Common myeloid progenitor, CD34-positive (primary cell): Measurements from ENCODE around the gene UQCRH.
"Not testable (repeated sequence)": the region's sequence is repeated elsewhere in the genome, so short reads cannot be mapped to it uniquely, and the experiment has no call there.

Experiments used
- CTCF ChIA-PET: fragments of 350-600 bp; sonication (Branson Sonifier 250); formaldehyde crosslinking; loops from one replicate; lab custom pipeline; 2021; ENCODE audit warnings: antibody characterized with exemption; lab: Charles Lee
- POLR2A ChIA-PET: fragments of 350-600 bp; sonication (Branson Sonifier 250); formaldehyde crosslinking; loops from one replicate; lab custom pipeline; 2021; ENCODE audit warnings: antibody characterized with exemption; lab: Charles Lee
- DNase-seq, 3 donors: peaks; one replicate each; pipeline versions ENCODE4 v3.0.0 to v3.0.0-alpha.2; 2013
- H3K27ac ChIP-seq, 2 experiments: 1 replicate in 1 of 2; 2 replicates in 1 of 2; pipeline ENCODE4 v1.7.0; 2013; ENCODE audit warnings: inconsistent platforms in 2 of 2, low read length in 2 of 2, mild to moderate bottlenecking in 2 of 2, low read depth in 1 of 2, moderate library complexity in 1 of 2; ENCODE audit not compliant: severe bottlenecking in 2 of 2, insufficient read depth in 1 of 2, poor library complexity in 1 of 2
- H3K27me3 ChIP-seq, 5 experiments: replicated peaks in 2 of 5; 1 replicate in 3 of 5; 2 replicates in 2 of 5; pipeline versions ENCODE4 v1.6.1 to v1.7.0; 2013; ENCODE audit warnings: low read length in 4 of 5, mild to moderate bottlenecking in 2 of 5, moderate library complexity in 2 of 5, inconsistent platforms in 1 of 5; ENCODE audit not compliant: insufficient read depth in 5 of 5, control insufficient read depth in 4 of 5
- H3K36me3 ChIP-seq, 4 experiments: 1 replicate in 2 of 4; 2 replicates in 2 of 4; pipeline versions ENCODE4 v1.6.1 to v1.7.0; 2013; ENCODE audit warnings: low read length in 3 of 4, control low read depth in 1 of 4, mild to moderate bottlenecking in 1 of 4; ENCODE audit not compliant: control insufficient read depth in 4 of 4, insufficient read depth in 4 of 4
- H3K4me1 ChIP-seq, 4 experiments: 1 replicate in 3 of 4; 2 replicates in 1 of 4; pipeline versions ENCODE4 v1.6.1 to v1.7.1; 2013; ENCODE audit warnings: low read length in 3 of 4, mild to moderate bottlenecking in 3 of 4, control low read depth in 1 of 4, inconsistent platforms in 1 of 4, moderate library complexity in 1 of 4; ENCODE audit not compliant: control insufficient read depth in 4 of 4, insufficient read depth in 4 of 4; ENCODE audit errors: control extremely low read depth in 1 of 4
- H3K4me3 ChIP-seq, 7 experiments: 1 replicate in 4 of 7; 2 replicates in 3 of 7; pipeline versions ENCODE4 v1.5.1 to v1.7.0; 2013; ENCODE audit warnings: mild to moderate bottlenecking in 7 of 7, low read length in 6 of 7, moderate library complexity in 6 of 7, inconsistent platforms in 2 of 7, low read depth in 2 of 7, control low read depth in 1 of 7; ENCODE audit not compliant: insufficient read depth in 4 of 7, control insufficient read depth in 1 of 7; ENCODE audit errors: extremely low read depth in 1 of 7
- H3K9me3 ChIP-seq, 5 experiments: 1 replicate in 4 of 5; 2 replicates in 1 of 5; pipeline versions ENCODE4 v1.6.1 to v1.7.1; 2013; ENCODE audit warnings: low read length in 4 of 5, mild to moderate bottlenecking in 2 of 5, inconsistent platforms in 1 of 5, low read depth in 1 of 5, moderate library complexity in 1 of 5; ENCODE audit not compliant: control insufficient read depth in 4 of 5, insufficient read depth in 2 of 5; ENCODE audit errors: control extremely low read depth in 1 of 5
- WGBS: methylation state at CpG from one replicate; pipeline ENCODE4 v1.1.5; 2013; ENCODE audit not compliant: insufficient coverage; 5-methylcytosine and 5-hydroxymethylcytosine counted together

Gene UQCRH

GRCh38 chr1:46344481-46344880 lies 41.0 kb downstream of the UQCRH start:
- H3K4me1 ChIP-seq, result peaks cover 3 to 18% (median 14%) of the 10 kb centered on the region in 4 experiments
- no peak overlapping the region for H3K27ac ChIP-seq
- DNase-seq, result no peak
- H3K9me3 ChIP-seq, result no peaks in the 10 kb centered on the region
- H3K36me3 ChIP-seq, result peaks cover 7 to 55% (median 43%) of the 10 kb centered on the region in 4 experiments
- no peak overlapping the region for H3K4me3 ChIP-seq
- ChIA-PET CTCF (interaction anchor here (0.7 to 9.9 kb wide), 5 partner anchors 11 to 100 kb away, joined by 3 to 79 read pairs (median 5); partner anchors contain the start of gene RAD54L), POLR2A (no interaction called here)
- 92% methylated on average over 3 of the region's 3 CpGs for WGBS
- H3K27me3 ChIP-seq, result no peaks in the 10 kb centered on the region

- ChIA-PET POLR2A (no interaction called here), CTCF (interaction anchor here (1.5 to 9.9 kb wide), 2 partner anchors 11 to 101 kb away, joined by 6 to 79 read pairs; no protein-coding TSS in a partner anchor)
- H3K27me3 ChIP-seq, result no peaks in the 10 kb centered on the region
- DNase-seq, result no peak
- peaks cover under 1 to 13% (median 10%) of the 10 kb centered on the region in 4 experiments for H3K4me1 ChIP-seq
- no peaks in the 10 kb centered on the region for H3K9me3 ChIP-seq
- H3K36me3 ChIP-seq, result peaks cover 9 to 63% (median 49%) of the 10 kb centered on the region in 4 experiments
- H3K27ac ChIP-seq, result no peak overlapping the region
- no peak overlapping the region for H3K4me3 ChIP-seq
Observed at GRCh38 chr1:46345281-46345680, 41.8 kb downstream of the UQCRH start.

GRCh38 chr1:46352363-46352762 lies 48.9 kb downstream of the UQCRH start:
- H3K4me1 ChIP-seq, result no peaks in the 10 kb centered on the region
- CTCF ChIA-PET, result interaction anchor here (1.0 to 1.3 kb wide), 2 partner anchors 18 to 24 kb away, joined by 3 read pairs; no protein-coding TSS in a partner anchor
- no peak overlapping the region for H3K4me3 ChIP-seq
- H3K36me3 ChIP-seq, result peaks cover 21 to 65% (median 41%) of the 10 kb centered on the region in 4 experiments
- H3K9me3 ChIP-seq, result no peaks in the 10 kb centered on the region
- DNase-seq, result no peak
- POLR2A ChIA-PET, result interaction anchor here (0.7 kb wide), 1 partner anchor 75 kb away, joined by 3 read pairs; no protein-coding TSS in a partner anchor
- 100% methylated on average over 2 of the region's 2 CpGs for WGBS
- no peaks in the 10 kb centered on the region for H3K27me3 ChIP-seq
- no peak overlapping the region for H3K27ac ChIP-seq

- POLR2A ChIA-PET, H3K27me3 ChIP-seq: not testable (repeated sequence)
Observed at GRCh38 chr1:46355920-46356319, 52.4 kb downstream of the UQCRH start.

GRCh38 chr1:46362158-46362557 lies 58.7 kb downstream of the UQCRH start:
- H3K27me3 ChIP-seq, result no peaks in the 10 kb centered on the region
- no peaks in the 10 kb centered on the region for H3K4me1 ChIP-seq
- POLR2A ChIA-PET, result no interaction called here
- peaks cover 21 to 58% (median 42%) of the 10 kb centered on the region in 4 experiments for H3K36me3 ChIP-seq
- H3K9me3 ChIP-seq, result no peaks in the 10 kb centered on the region
- CTCF ChIA-PET, result interaction anchor here (0.6 to 1.6 kb wide), 2 partner anchors 13 to 22 kb away, joined by 3 to 8 read pairs; partner anchors contain the start of gene NSUN4
- DNase-seq, result no peak
- 100% methylated on average over 2 of the region's 3 CpGs for WGBS
- H3K4me3 ChIP-seq, result no peak overlapping the region
- no peak overlapping the region for H3K27ac ChIP-seq

More at GRCh38 chr1:46355920-46356319, 52.4 kb downstream of the UQCRH start:
- peaks cover 13 to 61% (median 35%) of the 10 kb centered on the region in 4 experiments for H3K36me3 ChIP-seq
- not testable (repeated sequence) for H3K4me1 ChIP-seq, H3K9me3 ChIP-seq, H3K4me3 ChIP-seq, H3K27ac ChIP-seq, DNase-seq
- CTCF ChIA-PET, result interaction anchor here (0.9 to 3.2 kb wide), 3 partner anchors 9 to 23 kb away, joined by 3 to 16 read pairs (median 4); no protein-coding TSS in a partner anchor
- 64% methylated on average over 2 of the region's 5 CpGs for WGBS

GRCh38 chr1:46363121-46363520 lies 59.6 kb downstream of the UQCRH start:
- H3K36me3 ChIP-seq, result peaks cover 21 to 57% (median 41%) of the 10 kb centered on the region in 4 experiments

GRCh38 chr1:46364612-46365011 lies 61.1 kb downstream of the UQCRH start:
- Histone ChIP-seq H3K4me3 (no peak overlapping the region), H3K27me3 (no peaks in the 10 kb centered on the region), H3K36me3 (peaks cover 20 to 58% (median 39%) of the 10 kb centered on the region in 4 experiments), H3K9me3 (no peaks in the 10 kb centered on the region), H3K27ac (no peak overlapping the region), H3K4me1 (peaks cover 0 to under 1% (median 0%) of the 10 kb centered on the region in 4 experiments)
- ChIA-PET CTCF (interaction anchor here (0.7 to 1.0 kb wide), 2 partner anchors 9 to 22 kb away, joined by 3 read pairs; no protein-coding TSS in a partner anchor), POLR2A (interaction anchor here (0.6 kb wide), 1 partner anchor 37 kb away, joined by 6 read pairs; no protein-coding TSS in a partner anchor)
- 86% methylated on average over 5 of the region's 5 CpGs for WGBS
- no peak for DNase-seq

More at GRCh38 chr1:46363121-46363520, 59.6 kb downstream of the UQCRH start:
- ChIA-PET CTCF (interaction anchor here (1.6 kb wide), 1 partner anchor 14 kb away, joined by 8 read pairs; no protein-coding TSS in a partner anchor), POLR2A (no interaction called here)
- Histone ChIP-seq H3K9me3 (no peaks in the 10 kb centered on the region), H3K27me3 (no peaks in the 10 kb centered on the region), H3K4me1 (no peaks in the 10 kb centered on the region), H3K27ac (no peak overlapping the region), H3K4me3 (no peak overlapping the region)
- WGBS, result 98% methylated on average over 5 of the region's 5 CpGs
- no peak for DNase-seq
